Renal pelvis (tissue), 4 donors: ENCODE measurements around the gene NR2F6. TPM values are rescaled to one million over a fixed set of nuclear protein-coding genes. Genes with fewer than 3 reads are reported as not detected.

Experiments
- DNase-seq: peaks from one replicate; pipeline ENCODE4 v3.0.0-alpha.2; 2013
- polyA plus RNA-seq, 3 donors: library from polyadenylated mRNA; unstranded; fragments of 120-200 nt; gene quantifications; one replicate each; pipeline ENCODE4 v1.2.1, GENCODE V29; 2013; ENCODE audit not compliant: insufficient read length in 3 of 3

Gene NR2F6
- polyA plus RNA-seq, 3 donors, result 45.9 to 70.9 (median 56.8) TPM

- peak; percentile 99 for DNase-seq
Observed at GRCh38 chr19:17266975-17267788, 21.5 kb upstream of the NR2F6 start, which contains the start of gene BABAM1. BABAM1 (plus strand) TSS chr19:17267443; CDS start chr19:17268807, 1,364 bp downstream.

DNA sequence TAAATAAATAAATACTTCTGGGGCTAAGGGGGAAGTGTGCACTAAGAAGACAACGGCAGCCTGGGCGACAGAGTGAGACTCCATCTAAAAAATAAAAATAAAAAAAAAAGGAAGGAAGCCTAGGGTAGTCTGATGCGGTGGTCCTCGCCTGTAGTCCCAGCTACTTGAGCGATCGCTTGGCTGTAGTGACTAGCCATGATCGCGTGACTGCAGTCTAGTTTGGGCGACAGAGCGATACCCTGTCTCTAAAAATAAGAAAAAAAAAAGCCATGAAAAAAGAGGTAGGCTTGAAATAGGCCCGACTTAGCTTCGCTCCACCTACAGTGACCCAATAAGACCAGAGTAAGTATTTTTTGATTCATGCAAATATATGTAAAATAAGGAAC lies 20.9 kb upstream of the NR2F6 start:
- no peak for DNase-seq

DNA sequence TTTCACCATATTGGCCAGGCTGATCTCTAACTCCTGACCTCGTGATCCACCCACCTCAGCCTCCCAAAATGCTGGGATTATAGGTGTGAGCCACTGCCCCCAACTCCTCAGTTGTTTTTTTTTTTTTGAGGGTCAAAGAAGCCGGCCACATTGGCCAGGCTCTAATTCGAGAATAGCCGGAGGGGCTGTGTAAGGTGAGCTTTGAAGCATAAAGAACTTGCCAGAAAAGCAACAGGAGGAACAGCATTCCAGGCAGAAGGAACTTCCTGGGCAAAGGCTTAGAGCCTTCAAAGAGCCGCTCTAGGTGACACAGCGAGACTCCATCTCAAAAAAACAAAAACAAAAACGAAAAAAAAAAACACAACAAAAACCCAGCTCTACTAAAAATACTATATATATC lies 20.3 kb upstream of the NR2F6 start:
- no peak for DNase-seq

- no peak for DNase-seq
Observed at GRCh38 chr19:17264641-17264979, 18.9 kb upstream of the NR2F6 start, which contains the start of gene USHBP1. USHBP1 (minus strand) TSS chr19:17264745; CDS start chr19:17264299, 446 bp downstream.

DNA sequence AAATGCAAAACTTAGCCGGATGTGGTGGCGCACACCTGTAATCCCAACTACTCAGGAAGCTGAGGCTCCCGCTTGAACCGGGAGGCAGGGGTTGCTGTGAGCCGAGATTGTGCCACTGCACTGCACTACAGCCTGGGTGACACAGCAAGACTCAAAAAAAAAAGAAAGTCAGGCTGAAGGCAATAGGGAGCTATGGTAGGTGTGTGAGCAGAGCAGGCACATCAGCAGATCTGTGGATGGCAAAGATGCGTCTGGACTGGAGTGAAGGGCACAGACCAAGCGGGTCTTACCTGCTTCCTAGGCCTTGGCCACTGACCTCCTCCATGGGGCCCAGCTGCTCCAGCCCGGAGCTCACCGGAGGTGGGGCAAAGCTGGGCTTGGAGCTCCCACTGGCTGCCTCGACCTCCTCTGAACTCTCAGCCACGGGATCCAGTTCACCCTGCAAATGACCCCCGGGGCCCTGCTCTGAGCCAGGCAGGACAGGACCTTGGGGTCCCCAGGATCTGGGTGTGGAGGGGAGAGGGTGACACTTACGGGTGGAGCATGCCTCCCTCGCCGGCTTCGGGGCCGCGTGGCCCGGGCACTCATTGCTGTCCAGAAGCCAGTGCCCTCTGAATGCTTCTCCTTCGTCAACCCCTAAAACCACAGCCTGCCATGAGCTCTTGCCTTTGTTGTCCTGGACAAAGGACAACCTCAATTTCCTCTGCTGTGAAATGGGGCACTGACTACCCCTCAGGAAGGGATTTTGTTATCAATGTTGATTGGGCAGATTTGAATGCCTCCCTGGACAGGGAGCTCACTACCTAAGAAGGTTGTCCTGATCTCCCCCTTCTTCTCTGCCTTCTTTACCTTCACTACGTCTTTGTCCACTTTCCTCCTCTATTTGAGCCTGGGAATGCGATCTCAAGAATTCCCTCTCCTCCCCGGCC lies 18.3 kb upstream of the NR2F6 start:
- DNase-seq, result no peak

DNA sequence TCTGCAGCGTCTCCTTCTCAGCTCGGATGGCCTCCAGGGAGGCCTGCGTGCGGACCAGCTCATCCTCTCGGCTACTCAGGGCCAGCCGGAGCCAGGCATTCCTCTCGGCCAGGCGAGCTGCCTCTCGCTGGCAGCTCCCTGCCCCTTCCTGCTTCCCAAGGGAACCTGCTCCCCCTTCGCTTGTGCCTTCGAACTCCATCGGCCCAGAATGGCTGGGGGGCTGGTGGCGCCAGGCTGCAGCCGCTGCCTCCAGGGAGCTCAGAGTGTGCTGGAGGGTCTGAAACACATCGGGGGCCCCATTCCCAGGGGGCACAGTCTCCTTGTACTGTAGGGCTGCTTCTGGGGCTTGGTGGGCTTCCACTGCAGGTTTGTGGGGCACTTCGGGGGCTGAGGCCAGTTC lies 16.8 kb upstream of the NR2F6 start:
- DNase-seq, result no peak

DNA sequence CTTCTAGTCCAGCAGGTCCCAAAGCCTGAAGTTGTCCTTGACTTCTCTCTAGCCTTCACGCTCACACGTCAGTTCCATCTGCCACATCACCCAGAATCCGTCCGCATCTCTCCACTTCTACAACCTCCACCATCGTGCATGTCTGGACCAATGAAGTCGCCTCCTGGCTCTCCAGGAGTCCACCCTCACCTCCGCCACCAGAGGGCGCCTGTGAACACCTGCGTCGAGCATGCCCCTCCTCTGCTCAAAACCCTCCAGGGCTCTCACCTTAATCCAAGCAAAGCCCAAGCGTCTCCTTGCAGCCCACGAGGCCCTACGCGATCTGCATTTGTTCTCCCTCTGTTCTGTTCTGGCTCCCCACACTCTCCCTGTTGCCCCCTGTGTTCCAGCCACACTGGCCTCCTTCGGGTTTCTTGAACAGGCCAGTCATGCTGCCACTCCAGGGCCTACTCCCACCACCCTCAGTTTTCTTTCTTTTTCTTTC lies 15.2 kb upstream of the NR2F6 start:
- no peak for DNase-seq

DNA sequence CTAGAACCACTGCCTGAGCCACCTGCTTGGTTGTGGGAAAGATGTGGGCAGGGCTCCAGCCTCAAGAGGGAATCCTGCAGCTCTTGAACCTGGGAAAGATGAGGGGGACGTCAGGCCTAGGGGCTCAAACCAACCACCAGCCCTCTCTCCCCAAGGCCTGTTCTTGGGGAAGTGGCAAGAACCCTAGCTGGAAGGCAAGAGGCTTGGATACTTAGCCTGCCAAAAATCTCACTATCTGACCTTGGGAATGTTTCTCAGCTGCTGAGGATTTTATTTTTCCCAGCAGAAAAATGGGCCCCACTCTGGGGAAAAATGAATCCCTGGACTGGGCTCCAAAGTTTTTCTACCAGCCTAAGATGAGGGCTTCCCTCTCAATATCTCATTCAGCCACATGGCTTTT lies 14.2 kb upstream of the NR2F6 start:
- no peak for DNase-seq

GRCh38 chr19:17259118-17259780 lies 13.5 kb upstream of the NR2F6 start:
- DNase-seq, result no peak

GRCh38 chr19:17256130-17256529 lies 10.4 kb upstream of the NR2F6 start:
- no peak for DNase-seq

DNA sequence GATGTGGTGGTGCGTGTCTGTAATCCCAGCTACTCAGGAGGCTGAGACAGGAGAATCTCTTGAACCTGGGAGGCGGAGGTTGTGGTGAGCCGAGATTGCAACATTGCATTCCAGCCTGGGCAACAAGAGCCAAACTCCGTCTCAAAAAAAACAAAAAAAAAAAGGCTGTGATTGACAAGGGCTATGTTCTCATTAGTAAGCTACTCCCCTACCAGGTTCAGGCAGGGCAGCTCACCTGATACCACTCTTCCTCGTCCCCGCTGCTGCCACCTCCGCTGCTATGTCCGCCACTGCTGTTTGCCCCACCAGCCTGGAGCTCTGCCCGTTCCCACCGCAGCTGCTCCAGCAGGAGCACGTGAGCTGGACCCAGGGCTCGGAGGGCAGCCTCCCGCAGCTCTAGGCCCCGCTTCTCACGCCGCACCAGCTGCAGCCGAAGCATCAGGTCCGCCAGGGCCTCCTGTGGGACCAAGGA lies 9.5 kb upstream of the NR2F6 start:
- no peak for DNase-seq

GRCh38 chr19:17254636-17255035 lies 8.9 kb upstream of the NR2F6 start:
- no peak for DNase-seq

DNA sequence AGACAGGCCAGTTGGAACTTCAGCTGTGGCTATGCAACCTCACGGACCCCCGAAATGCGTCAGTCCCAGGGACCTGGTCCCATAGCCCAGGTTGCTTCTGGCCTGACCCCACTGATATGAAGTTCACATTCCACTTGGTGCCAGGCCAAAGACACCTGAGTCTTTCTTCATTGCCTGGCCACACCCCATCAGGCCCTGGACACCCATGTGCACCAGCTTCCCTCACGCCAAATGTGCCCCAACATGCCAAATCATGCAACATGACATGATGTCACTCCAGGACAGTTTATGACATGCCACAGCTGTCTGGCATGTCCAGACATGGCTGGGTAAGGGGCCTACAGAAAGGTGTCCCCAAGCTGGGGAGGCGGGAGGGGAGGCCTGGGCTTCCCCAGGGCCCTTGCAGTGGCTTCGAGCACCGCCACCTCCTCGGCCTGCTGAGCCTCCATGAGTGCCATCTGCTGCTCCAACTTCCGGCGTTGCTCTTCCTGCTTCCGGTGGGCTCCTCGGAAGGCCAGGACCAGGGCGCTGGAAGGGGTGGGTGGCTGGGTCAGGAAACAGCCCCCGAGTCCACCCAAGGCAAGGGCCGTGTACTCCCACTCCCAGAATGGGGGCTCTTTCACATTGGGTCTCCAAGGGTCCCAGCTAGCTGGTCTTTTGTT lies 4.3 kb upstream of the NR2F6 start:
- DNase-seq, result no peak

DNA sequence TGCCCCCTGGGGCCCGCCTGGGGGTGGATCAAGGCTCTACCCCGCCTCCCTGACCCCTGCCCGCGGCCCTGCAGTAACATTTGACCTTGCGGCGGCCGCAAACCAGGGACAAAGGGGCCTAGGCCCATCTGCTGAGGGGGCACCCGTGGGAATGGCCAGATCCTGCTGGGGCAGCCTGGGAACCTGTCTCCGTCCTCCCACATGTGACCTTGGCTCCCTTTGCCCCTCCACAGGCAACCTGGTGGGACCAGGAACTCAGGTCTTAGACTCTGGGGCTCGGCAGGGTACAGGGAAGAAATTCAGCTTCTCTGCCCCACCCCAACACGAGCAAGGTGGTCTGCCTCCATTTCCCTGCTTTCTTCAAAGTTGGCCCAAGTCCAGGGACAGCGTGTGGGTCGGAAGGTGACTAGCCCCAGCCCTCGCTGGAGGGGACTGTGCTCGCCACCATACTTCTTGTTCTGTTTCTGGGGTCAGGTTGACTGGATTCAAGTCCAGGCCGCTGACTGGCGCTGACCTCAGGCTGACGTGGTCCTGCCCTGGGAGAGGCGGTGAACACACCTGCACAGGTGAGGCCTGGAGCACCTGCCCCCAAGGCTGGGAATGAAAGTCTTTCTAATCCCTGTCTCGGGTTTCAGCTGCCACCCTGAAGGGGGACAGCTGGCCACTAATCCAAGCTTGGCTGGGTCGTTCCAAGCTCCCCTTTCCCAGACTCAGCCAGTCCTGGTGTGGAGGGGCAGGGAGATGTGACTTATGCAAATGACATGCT lies 2.5 kb upstream of the NR2F6 start:
- no peak for DNase-seq

DNA sequence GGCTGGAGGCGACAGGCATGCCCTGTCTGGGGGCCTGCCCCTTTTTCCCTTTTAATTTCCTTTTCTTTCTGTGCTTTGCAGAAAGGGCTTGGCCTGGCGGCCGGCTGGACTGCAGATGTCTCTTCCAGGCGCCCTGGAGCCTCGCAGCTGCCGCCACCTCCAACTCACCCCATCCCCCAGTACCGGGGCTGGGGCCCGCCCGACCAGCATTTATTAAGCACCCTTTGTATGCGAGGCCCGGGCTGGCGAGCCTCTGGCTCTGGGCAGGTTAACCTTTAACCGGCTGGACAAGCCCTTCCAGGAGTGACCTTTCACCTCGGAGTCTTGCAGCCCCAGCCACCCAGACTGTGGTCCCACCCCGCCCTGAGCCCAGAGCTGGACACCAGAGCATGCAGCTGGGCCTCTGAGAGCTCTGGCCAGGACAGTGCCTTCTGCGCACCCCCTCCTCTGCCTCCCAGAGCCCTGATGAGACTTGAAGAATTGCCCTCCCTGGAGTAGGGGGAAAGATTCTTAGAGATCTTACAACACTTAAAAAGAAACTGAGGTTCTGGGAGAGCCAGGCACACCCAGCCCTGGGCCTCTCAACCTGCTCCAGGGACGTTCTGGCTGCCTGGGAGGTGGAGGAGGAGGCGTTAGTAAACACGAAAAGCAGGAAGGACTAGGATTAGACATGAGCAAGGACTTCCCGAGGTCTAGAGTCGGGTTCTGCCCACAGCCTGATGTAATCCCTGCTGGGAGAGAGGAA lies 1.1 kb upstream of the NR2F6 start:
- DNase-seq, result no peak

GRCh38 chr19:17244618-17245534 lies 843 bp downstream of the NR2F6 start:
- DNase-seq, result no peak

GRCh38 chr19:17243830-17244617 lies 1.7 kb downstream of the NR2F6 start:
- no peak for DNase-seq
